ENCODE data around the gene RAB9A.

Gene RAB9A

DNA sequence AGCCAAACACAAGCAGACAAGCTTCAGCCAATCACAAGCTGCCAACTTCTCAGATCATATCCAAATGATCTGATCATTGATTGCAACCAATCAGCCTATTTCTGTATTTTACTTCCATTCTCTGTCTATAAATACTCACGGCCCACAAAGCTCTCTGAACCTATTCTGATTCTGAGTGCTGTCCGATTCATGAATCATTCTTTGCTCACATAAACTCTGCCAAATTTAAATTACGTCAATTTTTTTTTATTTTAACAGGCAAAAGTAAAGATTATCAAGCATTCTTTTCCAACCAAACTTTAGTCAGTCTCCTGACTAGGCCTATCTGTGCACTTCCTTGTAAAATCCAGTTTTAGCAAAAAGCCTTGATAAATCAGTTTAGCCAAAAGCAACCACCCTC lies 37.8 kb upstream of the RAB9A start:
- H3K27ac ChIP-seq: no peak overlapping the region
- TF ChIP-seq, protein P1, sequence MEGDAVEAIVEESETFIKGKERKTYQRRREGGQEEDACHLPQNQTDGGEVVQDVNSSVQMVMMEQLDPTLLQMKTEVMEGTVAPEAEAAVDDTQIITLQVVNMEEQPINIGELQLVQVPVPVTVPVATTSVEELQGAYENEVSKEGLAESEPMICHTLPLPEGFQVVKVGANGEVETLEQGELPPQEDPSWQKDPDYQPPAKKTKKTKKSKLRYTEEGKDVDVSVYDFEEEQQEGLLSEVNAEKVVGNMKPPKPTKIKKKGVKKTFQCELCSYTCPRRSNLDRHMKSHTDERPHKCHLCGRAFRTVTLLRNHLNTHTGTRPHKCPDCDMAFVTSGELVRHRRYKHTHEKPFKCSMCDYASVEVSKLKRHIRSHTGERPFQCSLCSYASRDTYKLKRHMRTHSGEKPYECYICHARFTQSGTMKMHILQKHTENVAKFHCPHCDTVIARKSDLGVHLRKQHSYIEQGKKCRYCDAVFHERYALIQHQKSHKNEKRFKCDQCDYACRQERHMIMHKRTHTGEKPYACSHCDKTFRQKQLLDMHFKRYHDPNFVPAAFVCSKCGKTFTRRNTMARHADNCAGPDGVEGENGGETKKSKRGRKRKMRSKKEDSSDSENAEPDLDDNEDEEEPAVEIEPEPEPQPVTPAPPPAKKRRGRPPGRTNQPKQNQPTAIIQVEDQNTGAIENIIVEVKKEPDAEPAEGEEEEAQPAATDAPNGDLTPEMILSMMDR (conservative IDR thresholded peaks at IDR 0.05): no peak
- TF ChIP-seq ZFX (IDR thresholded peaks at IDR 0.05): no peak

DNA sequence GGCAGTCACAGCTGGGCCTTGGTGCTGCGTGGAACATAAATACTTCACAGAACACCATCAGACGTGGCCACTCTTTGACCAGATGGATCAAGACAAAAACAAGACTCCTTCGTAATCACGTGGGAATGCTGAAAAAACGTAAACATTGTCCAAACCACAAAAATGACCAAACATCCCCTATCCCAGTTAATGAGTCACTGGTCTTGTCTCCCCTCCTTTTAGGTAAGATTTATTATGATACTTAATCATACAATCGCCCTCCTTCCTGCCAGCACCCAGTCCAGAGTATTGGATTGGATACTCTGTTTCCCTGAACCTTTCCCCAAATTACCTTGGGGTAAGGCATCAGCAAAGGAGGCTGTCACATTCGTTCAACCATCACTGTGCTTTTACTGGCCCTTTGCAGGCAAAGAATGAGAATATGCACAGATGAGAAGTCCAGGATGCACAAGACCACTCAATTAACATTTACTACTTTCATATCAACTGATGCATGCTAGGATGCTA lies 36.6 kb upstream of the RAB9A start:
- H3K27ac ChIP-seq: peak overlapping the region; percentile 80
- TF ChIP-seq, protein P1 (conservative IDR thresholded peaks at IDR 0.05): no peak
- no peak for TF ChIP-seq ZFX (IDR thresholded peaks at IDR 0.05)

DNA sequence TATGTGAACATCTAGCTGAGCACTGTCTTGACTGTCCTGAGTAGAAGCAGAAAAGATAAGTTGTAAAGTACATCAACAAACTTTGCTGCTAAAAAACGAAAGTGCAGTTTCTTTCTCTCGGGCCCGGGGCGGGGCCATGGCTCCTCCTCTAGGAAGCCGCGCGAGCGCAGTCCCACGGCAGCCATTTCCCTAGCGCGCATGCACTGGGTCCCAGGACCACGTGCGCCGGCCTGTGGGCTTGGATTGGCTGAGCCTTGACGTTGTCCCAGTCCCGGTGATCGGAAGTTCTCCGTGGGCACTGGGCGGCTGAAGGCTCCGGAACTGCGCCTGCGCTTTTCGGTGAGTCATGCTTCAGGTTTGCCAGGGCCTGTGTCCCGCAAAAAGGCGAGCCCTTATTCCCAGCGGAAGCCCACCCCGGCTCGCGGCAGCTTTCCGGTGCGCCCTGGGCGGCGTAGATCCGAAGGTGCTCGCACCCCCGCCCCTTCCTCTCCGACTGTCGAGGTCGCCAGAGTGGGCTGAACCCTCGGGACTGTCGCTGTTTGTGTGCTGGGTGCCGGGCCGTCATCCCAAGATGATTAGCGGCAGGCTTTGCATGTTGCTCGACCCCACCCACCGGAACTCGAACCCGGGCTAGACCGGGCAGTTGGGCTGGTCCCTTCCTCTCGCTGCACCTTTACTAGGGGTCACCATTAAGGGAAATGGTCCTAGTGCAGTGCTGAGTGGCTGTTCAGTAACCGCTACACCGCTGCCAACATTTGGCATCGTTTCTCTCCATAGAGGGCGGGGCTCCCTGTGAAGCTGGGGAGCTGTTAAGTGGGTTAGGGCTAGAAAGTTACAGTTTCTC lies 35.9 kb upstream of the RAB9A start, which contains the start of gene TCEANC:
TSS of gene TCEANC (plus strand) at position 292 of the 844 bp plus-strand sequence. CDS start 9,368 bp downstream, outside the sequence.
- TF ChIP-seq, protein P1 (conservative IDR thresholded peaks at IDR 0.05): no peak
- peak; percentile 14; the same call in 1 of the 2 replicates for TF ChIP-seq ZFX (IDR thresholded peaks at IDR 0.05)
- H3K27ac ChIP-seq: peak within 1 kb of the TSS; percentile 80

DNA sequence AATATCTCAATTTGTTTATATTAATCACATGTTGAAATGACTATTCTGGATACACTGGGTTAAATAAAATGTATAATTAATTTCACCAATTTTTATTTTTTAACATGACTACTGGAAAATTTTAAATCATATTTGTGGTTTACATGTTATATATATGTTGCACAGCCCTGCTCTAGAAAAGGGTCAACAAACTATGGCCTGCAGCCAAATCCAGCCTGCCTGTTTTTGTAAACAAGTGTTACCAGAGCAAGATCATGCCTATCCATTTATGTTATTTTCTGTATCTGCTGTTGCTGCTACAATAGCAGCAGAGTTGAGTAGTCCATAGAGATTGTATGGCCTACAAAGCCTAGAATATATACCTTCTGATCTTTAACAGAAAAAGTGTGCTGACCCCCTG lies 34.8 kb upstream of the RAB9A start:
- TF ChIP-seq ZFX (IDR thresholded peaks at IDR 0.05): no peak
- TF ChIP-seq, protein P1 (conservative IDR thresholded peaks at IDR 0.05): no peak
- H3K27ac ChIP-seq: no peak overlapping the region

DNA sequence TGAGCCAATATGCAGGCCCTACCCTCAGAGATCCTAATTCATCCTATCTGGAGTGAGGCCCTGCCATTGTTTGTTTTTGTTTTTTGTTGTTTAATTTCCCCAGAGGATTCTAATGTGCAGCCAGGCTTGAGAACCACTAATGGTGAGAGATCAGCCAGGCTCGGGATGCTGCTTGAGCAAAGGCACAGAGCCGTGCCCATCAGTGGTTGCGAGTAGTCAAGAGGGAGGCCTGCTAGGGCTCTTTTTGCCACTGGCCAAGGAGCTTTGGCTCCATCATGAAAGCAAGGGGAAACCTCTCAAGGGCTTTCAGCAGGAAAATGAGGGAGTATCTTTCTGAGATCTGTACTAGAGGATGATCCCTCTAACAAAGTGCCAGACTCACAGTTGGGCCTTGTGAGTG lies 33.3 kb upstream of the RAB9A start:
- TF ChIP-seq, protein P1 (conservative IDR thresholded peaks at IDR 0.05): no peak
- no peak for TF ChIP-seq ZFX (IDR thresholded peaks at IDR 0.05)
- H3K27ac ChIP-seq: no peak overlapping the region

DNA sequence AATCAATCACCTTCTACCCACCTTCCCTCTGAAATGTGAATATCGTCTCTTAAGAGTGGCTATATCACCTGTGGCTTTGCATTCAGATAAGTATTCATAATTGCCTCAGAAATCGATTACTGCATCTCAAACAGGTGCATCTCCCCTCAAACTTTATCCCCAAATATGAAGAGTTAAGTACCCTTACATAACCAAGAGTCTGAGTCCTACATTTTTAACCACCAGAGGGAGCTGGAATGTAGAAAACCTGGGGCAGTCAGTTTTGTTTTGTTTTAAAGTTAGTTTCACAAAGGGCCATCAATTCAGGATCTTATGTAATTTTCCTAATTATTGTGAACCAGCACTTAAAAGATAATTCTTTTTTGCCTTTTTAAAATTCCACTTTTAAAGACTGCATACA lies 30.3 kb upstream of the RAB9A start:
- TF ChIP-seq, protein P1 (conservative IDR thresholded peaks at IDR 0.05): peak; percentile 71
- TF ChIP-seq ZFX (IDR thresholded peaks at IDR 0.05): no peak

DNA sequence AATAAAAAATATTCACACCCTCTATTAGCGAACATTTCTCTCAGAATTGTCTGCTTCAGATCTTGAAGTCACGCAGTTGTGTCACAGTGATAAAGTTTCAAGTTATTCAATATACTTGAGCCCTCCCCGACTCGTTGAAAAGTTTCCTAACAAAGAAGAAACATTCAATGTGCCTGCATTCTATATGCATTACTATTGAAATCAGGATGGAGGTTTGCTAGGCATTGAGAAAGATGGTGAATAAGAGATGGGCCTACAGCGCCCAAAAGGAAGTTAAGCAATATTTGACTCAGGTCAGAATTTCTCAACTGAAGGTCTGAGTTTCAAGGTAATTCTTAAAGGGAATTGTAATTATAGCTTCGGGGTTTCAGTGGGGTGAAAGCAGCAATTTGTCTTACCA lies 29.9 kb upstream of the RAB9A start:
- TF ChIP-seq, protein P1 (conservative IDR thresholded peaks at IDR 0.05): no peak
- no peak for TF ChIP-seq ZFX (IDR thresholded peaks at IDR 0.05)
- H3K27ac ChIP-seq: no peak overlapping the region

More for the DNA sequence above, 30.3 kb upstream of the RAB9A start:
- no peak overlapping the region for H3K27ac ChIP-seq
